Activated T-helper 2 cell treated with anti-CD3 and anti-CD28 coated beads, Interferon-gamma antibody, Interleukin-2, Interleukin-4, amounts not matched to agents 10 μg/mL and 5 μg/mL and 100 μg/mL, durations not matched to agents 14 hours and 24 hours and 36 hours (primary cell): ENCODE data around the gene MNAT1. TPM values are rescaled to one million over a fixed set of nuclear protein-coding genes. Genes with fewer than 3 reads are reported as not detected.

ENCODE experiments used
- DNase-seq: peaks from one replicate; pipeline ENCODE4 v3.0.0; 2021; ENCODE audit warnings: low spot score
- H3K27ac Mint-ChIP-seq: one replicate; pipeline ENCODE4 v1.8.0; 2021; ENCODE audit warnings: mixed read lengths
- H3K27me3 Mint-ChIP-seq: one replicate; pipeline ENCODE4 v1.8.0; 2021; ENCODE audit warnings: low read depth, mixed read lengths
- H3K36me3 Mint-ChIP-seq: one replicate; pipeline ENCODE4 v1.8.0; 2021; ENCODE audit warnings: low read depth, mixed read lengths
- H3K4me1 Mint-ChIP-seq: one replicate; pipeline ENCODE4 v1.8.0; 2021; ENCODE audit warnings: low read depth, mixed read lengths
- H3K4me3 Mint-ChIP-seq: one replicate; pipeline ENCODE4 v1.8.0; 2021; ENCODE audit warnings: low read depth, mild to moderate bottlenecking, moderate library complexity, mixed read lengths
- H3K9me3 Mint-ChIP-seq: one replicate; pipeline ENCODE4 v1.8.0; 2021; ENCODE audit warnings: mixed read lengths
- intact Hi-C: fragments of 100-400 bp; cut with micrococcal nuclease; formaldehyde crosslinking; loops from one replicate; pipeline ENCODE4 v1.15.1; 2023
- total RNA-seq: library from RNA; stranded (reverse); gene quantifications from 2 replicates; pipeline ENCODE4 v1.2.3, GENCODE V29; 2022

Gene MNAT1
- total RNA-seq, 1 donor from 2014 or later: 57.5 TPM

GRCh38 chr14:60931218-60931617, 196.7 kb downstream of the MNAT1 start:
- Mint-ChIP-seq H3K4me3 (no peak overlapping the region), H3K27ac (no peak overlapping the region), H3K36me3 (no peaks in the 10 kb centered on the region), H3K27me3 (no peaks in the 10 kb centered on the region), H3K4me1 (peaks cover 3% of the 10 kb centered on the region), H3K9me3 (no peaks in the 10 kb centered on the region)
- DNase-seq: no peak
- intact Hi-C loops: no loop called here

GRCh38 chr14:60933920-60934655, 199.5 kb downstream of the MNAT1 start:
- H3K4me1 Mint-ChIP-seq: no peaks in the 10 kb centered on the region

GRCh38 chr14:60935319-60935718, 200.8 kb downstream of the MNAT1 start:
- intact Hi-C loops: no loop called here

More at GRCh38 chr14:60933920-60934655, 199.5 kb downstream of the MNAT1 start:
- no peak overlapping the region for H3K27ac Mint-ChIP-seq
- H3K4me3 Mint-ChIP-seq: no peak overlapping the region
- H3K36me3 Mint-ChIP-seq: peaks cover 2% of the 10 kb centered on the region
- no peaks in the 10 kb centered on the region for H3K27me3 Mint-ChIP-seq
- DNase-seq: no peak
- intact Hi-C loops: no loop called here
- H3K9me3 Mint-ChIP-seq: no peaks in the 10 kb centered on the region

GRCh38 chr14:60943637-60944032, 209.1 kb downstream of the MNAT1 start:
- Mint-ChIP-seq H3K27me3 (no peaks in the 10 kb centered on the region), H3K36me3 (peaks cover 20% of the 10 kb centered on the region)
- intact Hi-C loops: no loop called here

More at GRCh38 chr14:60935319-60935718, 200.8 kb downstream of the MNAT1 start:
- H3K27me3 Mint-ChIP-seq: no peaks in the 10 kb centered on the region
- H3K36me3 Mint-ChIP-seq: peaks cover 6% of the 10 kb centered on the region
- DNase-seq: no peak
- no peak overlapping the region for H3K27ac Mint-ChIP-seq
- H3K9me3 Mint-ChIP-seq: no peaks in the 10 kb centered on the region
- H3K4me1 Mint-ChIP-seq: no peaks in the 10 kb centered on the region
- no peak overlapping the region for H3K4me3 Mint-ChIP-seq

GRCh38 chr14:60944204-60944603, 209.6 kb downstream of the MNAT1 start:
- H3K4me1 Mint-ChIP-seq: peaks cover 13% of the 10 kb centered on the region
- H3K36me3 Mint-ChIP-seq: peaks cover 18% of the 10 kb centered on the region
- DNase-seq: no peak
- intact Hi-C loops: no loop called here
- H3K27ac Mint-ChIP-seq: no peak overlapping the region
- H3K4me3 Mint-ChIP-seq: no peak overlapping the region
- H3K9me3 Mint-ChIP-seq: no peaks in the 10 kb centered on the region
- no peaks in the 10 kb centered on the region for H3K27me3 Mint-ChIP-seq

More at GRCh38 chr14:60943637-60944032, 209.1 kb downstream of the MNAT1 start:
- H3K4me3 Mint-ChIP-seq: no peak overlapping the region
- DNase-seq: no peak
- no peaks in the 10 kb centered on the region for H3K9me3 Mint-ChIP-seq
- H3K4me1 Mint-ChIP-seq: peaks cover 13% of the 10 kb centered on the region
- no peak overlapping the region for H3K27ac Mint-ChIP-seq

- Mint-ChIP-seq H3K36me3 (peaks cover 16% of the 10 kb centered on the region), H3K9me3 (no peaks in the 10 kb centered on the region), H3K4me3 (no peak overlapping the region), H3K27me3 (no peaks in the 10 kb centered on the region), H3K27ac (peak overlapping the region; percentile 67), H3K4me1 (peaks cover 13% of the 10 kb centered on the region)
- intact Hi-C loops: loop anchor here (1.0 to 5.0 kb wide), 5 partner anchors 10 to 194 kb away; no protein-coding TSS in a partner anchor
- no peak for DNase-seq
Measured at GRCh38 chr14:60945984-60946383, 211.4 kb downstream of the MNAT1 start.

GRCh38 chr14:60946773-60947172, 212.2 kb downstream of the MNAT1 start:
- no peaks in the 10 kb centered on the region for H3K9me3 Mint-ChIP-seq
- H3K27ac Mint-ChIP-seq: no peak overlapping the region

GRCh38 chr14:60951776-60952435, 217.3 kb downstream of the MNAT1 start:
- Mint-ChIP-seq H3K27ac (no peak overlapping the region), H3K36me3 (peaks cover 30% of the 10 kb centered on the region), H3K27me3 (no peaks in the 10 kb centered on the region), H3K4me1 (peaks cover 5% of the 10 kb centered on the region), H3K9me3 (peaks cover 14% of the 10 kb centered on the region), H3K4me3 (no peak overlapping the region)
- DNase-seq: no peak
- intact Hi-C loops: no loop called here

More at GRCh38 chr14:60946773-60947172, 212.2 kb downstream of the MNAT1 start:
- DNase-seq: no peak
- intact Hi-C loops: loop anchor here (1.0 to 5.0 kb wide), 5 partner anchors 10 to 194 kb away; no protein-coding TSS in a partner anchor
- H3K36me3 Mint-ChIP-seq: peaks cover 16% of the 10 kb centered on the region
- H3K4me3 Mint-ChIP-seq: no peak overlapping the region
- peaks cover 13% of the 10 kb centered on the region for H3K4me1 Mint-ChIP-seq
- no peaks in the 10 kb centered on the region for H3K27me3 Mint-ChIP-seq

- peaks cover 56% of the 10 kb centered on the region for H3K36me3 Mint-ChIP-seq
- no peak overlapping the region for H3K4me3 Mint-ChIP-seq
- H3K9me3 Mint-ChIP-seq: peaks cover 51% of the 10 kb centered on the region
- intact Hi-C loops: loop anchor here (1.0 kb wide), 1 partner anchor 10 kb away; no protein-coding TSS in a partner anchor
- peaks cover 6% of the 10 kb centered on the region for H3K4me1 Mint-ChIP-seq
- H3K27ac Mint-ChIP-seq: no peak overlapping the region
- H3K27me3 Mint-ChIP-seq: no peaks in the 10 kb centered on the region
- no peak for DNase-seq
Measured at GRCh38 chr14:60956202-60956601, 221.6 kb downstream of the MNAT1 start.

- no peak for DNase-seq
Measured at GRCh38 chr14:60956632-60957031, 222.1 kb downstream of the MNAT1 start.

GRCh38 chr14:60958146-60958545, 223.6 kb downstream of the MNAT1 start:
- Mint-ChIP-seq H3K9me3 (peaks cover 59% of the 10 kb centered on the region), H3K27me3 (no peaks in the 10 kb centered on the region), H3K4me3 (no peak overlapping the region), H3K36me3 (peaks cover 61% of the 10 kb centered on the region), H3K4me1 (peaks cover 6% of the 10 kb centered on the region), H3K27ac (no peak overlapping the region)
- intact Hi-C loops: no loop called here
- no peak for DNase-seq

More at GRCh38 chr14:60956632-60957031, 222.1 kb downstream of the MNAT1 start:
- H3K4me3 Mint-ChIP-seq: no peak overlapping the region
- intact Hi-C loops: loop anchor here (1.0 kb wide), 1 partner anchor 10 kb away; no protein-coding TSS in a partner anchor
- H3K9me3 Mint-ChIP-seq: peaks cover 55% of the 10 kb centered on the region
- H3K36me3 Mint-ChIP-seq: peaks cover 60% of the 10 kb centered on the region
- no peak overlapping the region for H3K27ac Mint-ChIP-seq
- no peaks in the 10 kb centered on the region for H3K27me3 Mint-ChIP-seq
- peaks cover 6% of the 10 kb centered on the region for H3K4me1 Mint-ChIP-seq

- intact Hi-C loops: loop anchor here (2.0 kb wide), 1 partner anchor 17 kb away; no protein-coding TSS in a partner anchor
- Mint-ChIP-seq H3K4me1 (peaks cover 11% of the 10 kb centered on the region), H3K36me3 (peaks cover 45% of the 10 kb centered on the region), H3K27me3 (no peaks in the 10 kb centered on the region), H3K4me3 (no peak overlapping the region), H3K9me3 (peaks cover 33% of the 10 kb centered on the region), H3K27ac (no peak overlapping the region)
- no peak for DNase-seq
Measured at GRCh38 chr14:60963761-60964160, 229.2 kb downstream of the MNAT1 start.

GRCh38 chr14:60964904-60965303, 230.3 kb downstream of the MNAT1 start:
- H3K4me3 Mint-ChIP-seq: no peak overlapping the region
- peaks cover 23% of the 10 kb centered on the region for H3K9me3 Mint-ChIP-seq
- peaks cover 11% of the 10 kb centered on the region for H3K4me1 Mint-ChIP-seq
- no peak overlapping the region for H3K27ac Mint-ChIP-seq
- no peaks in the 10 kb centered on the region for H3K27me3 Mint-ChIP-seq
- DNase-seq: no peak
- peaks cover 34% of the 10 kb centered on the region for H3K36me3 Mint-ChIP-seq
- intact Hi-C loops: loop anchor here (2.0 to 5.0 kb wide), 2 partner anchors 18 to 108 kb away; no protein-coding TSS in a partner anchor
